ENCODE results near the gene NELL2.

DNA sequence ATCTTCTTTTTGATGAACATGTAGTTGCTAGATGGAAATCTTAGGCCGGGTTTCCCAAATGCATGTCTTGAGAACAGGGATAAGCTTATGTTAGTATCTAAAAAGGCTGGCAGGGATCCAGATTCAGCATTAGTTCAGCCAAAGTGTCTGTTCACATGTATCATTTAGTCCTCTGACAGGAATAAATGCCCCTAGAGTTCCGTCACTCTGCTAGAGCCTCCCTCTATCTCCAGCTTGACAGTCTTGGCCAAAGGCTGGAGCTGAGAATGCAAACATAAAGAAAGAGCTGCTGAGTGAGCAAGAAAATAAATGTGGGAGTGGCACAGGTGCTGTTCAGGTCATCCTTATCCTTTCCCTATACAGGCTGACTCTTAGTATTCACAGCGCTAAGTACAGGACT, 13.8 kb upstream of the NELL2 start:
- TF ChIP-seq, protein P1, sequence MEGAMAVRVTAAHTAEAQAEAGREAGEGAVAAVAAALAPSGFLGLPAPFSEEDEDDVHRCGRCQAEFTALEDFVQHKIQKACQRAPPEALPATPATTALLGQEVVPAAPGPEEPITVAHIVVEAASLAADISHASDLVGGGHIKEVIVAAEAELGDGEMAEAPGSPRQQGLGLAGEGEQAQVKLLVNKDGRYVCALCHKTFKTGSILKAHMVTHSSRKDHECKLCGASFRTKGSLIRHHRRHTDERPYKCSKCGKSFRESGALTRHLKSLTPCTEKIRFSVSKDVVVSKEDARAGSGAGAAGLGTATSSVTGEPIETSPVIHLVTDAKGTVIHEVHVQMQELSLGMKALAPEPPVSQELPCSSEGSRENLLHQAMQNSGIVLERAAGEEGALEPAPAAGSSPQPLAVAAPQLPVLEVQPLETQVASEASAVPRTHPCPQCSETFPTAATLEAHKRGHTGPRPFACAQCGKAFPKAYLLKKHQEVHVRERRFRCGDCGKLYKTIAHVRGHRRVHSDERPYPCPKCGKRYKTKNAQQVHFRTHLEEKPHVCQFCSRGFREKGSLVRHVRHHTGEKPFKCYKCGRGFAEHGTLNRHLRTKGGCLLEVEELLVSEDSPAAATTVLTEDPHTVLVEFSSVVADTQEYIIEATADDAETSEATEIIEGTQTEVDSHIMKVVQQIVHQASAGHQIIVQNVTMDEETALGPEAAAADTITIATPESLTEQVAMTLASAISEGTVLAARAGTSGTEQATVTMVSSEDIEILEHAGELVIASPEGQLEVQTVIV (CRISPR knock-in tag; IDR thresholded peaks at IDR 0.05; ENCODE audit: borderline replicate concordance) = no peak
- TF ChIP-seq ZNF282 (CRISPR knock-in tag; IDR thresholded peaks at IDR 0.05) (no peak), ZFP36 (IDR thresholded peaks at IDR 0.05; ENCODE audit: low read depth, low read length, partially characterized antibody) (no peak), KLF1 (tag; IDR thresholded peaks at IDR 0.05) (no peak), ZNF780A (CRISPR knock-in tag; IDR thresholded peaks at IDR 0.05) (no peak)

Data from K562 (cell line).